HEK293T (cell line): ENCODE results near the gene RTP2.

Experiments
- CTCF ChIA-PET: fragments of 350-600 bp; formaldehyde crosslinking; extraction: SDS; loops from one replicate; lab custom pipeline; 2021; ENCODE audit warnings: antibody characterized with exemption, inconsistent platforms; lab: Yijun Ruan, JAX
- POLR2A ChIA-PET: fragments of 350-600 bp; formaldehyde crosslinking; extraction: SDS; loops from one replicate; lab custom pipeline; 2020; ENCODE audit warnings: antibody characterized with exemption, inconsistent platforms; lab: Yijun Ruan, JAX
- DNase-seq: peaks from one replicate; pipeline ENCODE4 v3.0.0; 2012; ENCODE audit warnings: mixed read lengths; ENCODE audit errors: extremely low spot score
- ARNT ChIP-seq: fragments of 450-650 bp; IDR thresholded peaks from 2 replicates; pipeline ENCODE4 v1.6.1; 2017; ENCODE audit warnings: mild to moderate bottlenecking
- BHLHE40 ChIP-seq: fragments of 450-650 bp; IDR thresholded peaks from 2 replicates; pipeline ENCODE4 v1.6.1; 2016; ENCODE audit warnings: mild to moderate bottlenecking, moderate library complexity, borderline replicate concordance
- CTBP1 ChIP-seq: fragments of 450-650 bp; IDR thresholded peaks from 2 replicates; pipeline ENCODE4 v1.6.1; 2016; ENCODE audit warnings: borderline replicate concordance
- ELF4 ChIP-seq: fragments of 450-650 bp; IDR thresholded peaks from 2 replicates; pipeline ENCODE4 v1.6.1; 2017; ENCODE audit warnings: antibody characterized with exemption
- FOXA1 ChIP-seq: fragments of 450-650 bp; IDR thresholded peaks from 2 replicates; pipeline ENCODE4 v1.6.1; 2016; ENCODE audit warnings: mild to moderate bottlenecking
- FOXK2 ChIP-seq: fragments of 450-650 bp; IDR thresholded peaks from 2 replicates; pipeline ENCODE4 v1.6.1; 2016; ENCODE audit warnings: mild to moderate bottlenecking
- FOXM1 ChIP-seq: fragments of 450-650 bp; IDR thresholded peaks from 2 replicates; pipeline ENCODE4 v1.6.1; 2017; ENCODE audit warnings: mild to moderate bottlenecking, borderline replicate concordance
- HDGF ChIP-seq: fragments of 450-650 bp; IDR thresholded peaks from 2 replicates; pipeline ENCODE4 v1.6.1; 2017; ENCODE audit warnings: antibody characterized with exemption, borderline replicate concordance
- L3MBTL2 ChIP-seq: fragments of 450-650 bp; conservative IDR thresholded peaks from 2 replicates; pipeline ENCODE4 v1.6.1; 2016; ENCODE audit warnings: mild to moderate bottlenecking
- LEF1 ChIP-seq: fragments of 450-650 bp; IDR thresholded peaks from 2 replicates; pipeline ENCODE4 v1.6.1; 2017; ENCODE audit warnings: mild to moderate bottlenecking, borderline replicate concordance
- NFRKB ChIP-seq: fragments of 450-650 bp; IDR thresholded peaks from 2 replicates; pipeline ENCODE4 v1.6.1; 2016; ENCODE audit warnings: mild to moderate bottlenecking, moderate library complexity
- SP1 ChIP-seq: fragments of 450-650 bp; IDR thresholded peaks from 2 replicates; pipeline ENCODE4 v1.6.1; 2017
- SUZ12 ChIP-seq: fragments of 450-650 bp; IDR thresholded peaks from 2 replicates; pipeline ENCODE4 v1.6.1; 2016; ENCODE audit warnings: mild to moderate bottlenecking
- TARDBP ChIP-seq: fragments of 450-650 bp; IDR thresholded peaks from 2 replicates; pipeline ENCODE4 v1.6.1; 2016
- ZNF384 ChIP-seq: fragments of 450-650 bp; IDR thresholded peaks from 2 replicates; pipeline ENCODE4 v1.6.1; 2016
- TF ChIP-seq, protein P1 (sequence below): fragments of 450-650 bp; IDR thresholded peaks from 2 replicates; pipeline ENCODE4 v1.6.1; 2016

The RTP2 gene

DNA sequence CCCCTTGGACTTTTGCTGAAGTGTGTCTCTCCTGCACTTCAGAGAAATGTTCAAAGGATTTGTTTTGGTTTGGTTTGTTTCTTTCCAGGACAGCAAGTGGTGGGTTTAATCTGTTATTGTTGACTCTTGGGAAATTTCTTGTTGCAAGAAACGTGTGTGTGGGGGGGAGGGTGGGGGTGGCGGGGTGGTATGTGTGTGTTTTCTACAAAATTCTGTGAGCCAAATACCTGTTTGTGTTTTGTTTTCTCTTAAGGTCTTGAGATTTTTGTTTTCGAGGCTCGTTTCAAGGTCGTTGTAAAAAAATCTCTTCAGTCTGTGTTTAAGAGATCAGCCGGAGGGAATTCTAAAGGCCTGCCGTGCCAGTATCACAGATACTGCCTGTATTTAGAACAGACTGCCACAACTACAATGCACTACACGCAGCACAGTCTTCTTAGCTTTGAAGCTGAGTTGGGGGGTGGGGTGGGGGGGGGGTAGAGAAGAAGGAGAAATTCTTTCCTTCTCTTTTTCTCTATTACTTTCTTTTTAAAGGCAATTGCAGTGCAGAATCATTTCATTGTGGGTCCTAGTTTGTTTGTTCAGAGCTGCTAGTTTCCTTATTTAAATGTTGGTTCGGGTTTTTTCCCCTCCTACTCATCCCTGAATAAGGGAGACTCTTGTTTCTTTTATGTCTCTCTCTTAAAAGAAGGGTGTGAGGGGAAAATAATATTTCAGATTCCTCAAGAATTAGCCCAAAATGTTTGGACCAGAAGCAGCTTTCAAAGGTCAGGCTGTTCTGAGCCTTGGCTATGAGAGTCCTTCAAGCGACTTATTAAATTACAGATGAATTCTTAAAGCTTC lies 44.3 kb upstream of the RTP2 start:
- TF ChIP-seq FOXK2 = no peak
- TF ChIP-seq HDGF = no peak
- TF ChIP-seq NFRKB = no peak
- no peak for TF ChIP-seq SUZ12
- TF ChIP-seq L3MBTL2 = no peak
- no peak for TF ChIP-seq CTBP1
- no peak for TF ChIP-seq LEF1
- no peak for TF ChIP-seq ARNT
- TF ChIP-seq BHLHE40 = no peak
- no peak for TF ChIP-seq TARDBP
- TF ChIP-seq SP1 = no peak
- ChIA-PET CTCF (interaction anchor here (0.6 to 1.3 kb wide), 6 partner anchors 34 to 1546 kb away, joined by 3 to 5 read pairs (median 3); no protein-coding TSS in a partner anchor), POLR2A (no interaction called here)
- no peak for DNase-seq

DNA sequence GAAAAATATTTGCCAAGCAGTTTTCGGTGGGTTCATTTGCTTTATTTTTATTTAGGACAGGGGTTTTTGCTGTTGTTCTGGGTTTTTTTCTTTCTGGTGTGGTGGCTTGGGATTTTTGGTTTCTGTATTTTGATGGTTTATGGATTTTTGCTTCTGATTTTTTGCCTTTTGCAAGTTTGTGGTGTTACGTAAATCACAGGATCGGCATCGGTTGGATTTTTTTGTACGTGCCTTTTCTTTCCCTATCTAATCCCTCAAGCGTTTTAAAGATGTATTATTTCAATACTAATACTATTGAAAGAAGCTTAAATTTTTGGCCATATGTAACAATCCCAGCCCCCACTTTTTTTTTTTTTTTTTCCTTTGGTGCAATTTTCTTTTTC lies 43.7 kb upstream of the RTP2 start:
- no peak for DNase-seq
- CTCF ChIA-PET = interaction anchor here (0.7 kb wide), 1 partner anchor 1547 kb away, joined by 5 read pairs; no protein-coding TSS in a partner anchor
- peak; percentile 59; the same call in 1 of the 2 replicates for TF ChIP-seq ZNF384
- no peak for TF ChIP-seq NFRKB
- POLR2A ChIA-PET = interaction anchor here (1.4 kb wide), 2 partner anchors 167 to 1202 kb away, joined by 4 to 5 read pairs; no protein-coding TSS in a partner anchor

DNA sequence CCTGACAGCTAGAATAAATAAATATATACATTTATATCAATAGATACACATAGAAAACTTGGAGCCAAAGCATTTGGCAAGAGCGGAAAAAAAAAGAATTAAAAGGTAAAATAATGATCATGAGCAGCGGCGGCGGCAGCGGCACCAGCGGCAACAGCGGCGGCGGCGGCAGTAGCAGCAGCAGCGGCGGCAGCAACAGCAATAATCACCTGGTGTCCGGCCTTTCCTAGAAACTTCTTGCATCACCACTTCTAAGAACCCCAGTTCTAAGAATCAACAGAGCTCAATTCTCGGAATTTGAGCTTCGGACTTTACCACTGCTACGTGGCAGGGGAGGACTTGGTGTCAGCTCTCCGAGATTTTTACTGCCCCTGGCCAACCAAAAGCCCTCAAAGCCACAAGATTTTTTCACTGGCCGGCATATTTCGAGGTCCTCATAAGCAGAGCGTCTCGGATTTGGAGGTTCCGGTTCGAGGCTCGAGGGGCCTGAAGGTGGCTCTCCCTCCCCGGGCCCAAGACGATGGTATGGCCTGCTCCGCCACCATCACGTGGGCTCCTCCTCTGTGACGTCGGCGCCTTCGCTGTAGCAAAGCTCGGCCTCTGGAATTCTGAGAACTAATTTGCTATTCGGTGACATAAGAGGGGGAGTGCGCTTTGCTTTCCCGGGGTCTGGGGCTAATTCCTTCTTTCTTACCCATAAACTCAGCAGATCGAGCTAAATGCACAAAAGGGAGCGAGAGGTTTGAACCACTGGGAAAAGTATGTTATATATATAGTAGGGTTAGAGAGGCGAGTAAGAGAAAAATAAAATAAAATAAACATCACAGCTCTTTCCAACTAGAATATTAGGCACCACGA lies 43.1 kb upstream of the RTP2 start, which contains the start of gene BCL6:
Gene BCL6, minus strand, starts transcription at position 268 of the 858 bp plus-strand sequence. CDS start 11,775 bp downstream, outside the sequence.
- ChIA-PET POLR2A (interaction anchor here (0.7 to 1.4 kb wide), 4 partner anchors 167 to 1203 kb away, joined by 3 to 5 read pairs (median 4); no protein-coding TSS in a partner anchor), CTCF (interaction anchor here (0.6 to 0.7 kb wide), 4 partner anchors 10 to 1547 kb away, joined by 3 to 5 read pairs (median 4); no protein-coding TSS in a partner anchor)
- peak; percentile 66 for DNase-seq
- TF ChIP-seq LEF1 = no peak
- peak; percentile 25; the same call in 1 of the 2 replicates for TF ChIP-seq FOXM1
- peak; percentile 94 for TF ChIP-seq BHLHE40

DNA sequence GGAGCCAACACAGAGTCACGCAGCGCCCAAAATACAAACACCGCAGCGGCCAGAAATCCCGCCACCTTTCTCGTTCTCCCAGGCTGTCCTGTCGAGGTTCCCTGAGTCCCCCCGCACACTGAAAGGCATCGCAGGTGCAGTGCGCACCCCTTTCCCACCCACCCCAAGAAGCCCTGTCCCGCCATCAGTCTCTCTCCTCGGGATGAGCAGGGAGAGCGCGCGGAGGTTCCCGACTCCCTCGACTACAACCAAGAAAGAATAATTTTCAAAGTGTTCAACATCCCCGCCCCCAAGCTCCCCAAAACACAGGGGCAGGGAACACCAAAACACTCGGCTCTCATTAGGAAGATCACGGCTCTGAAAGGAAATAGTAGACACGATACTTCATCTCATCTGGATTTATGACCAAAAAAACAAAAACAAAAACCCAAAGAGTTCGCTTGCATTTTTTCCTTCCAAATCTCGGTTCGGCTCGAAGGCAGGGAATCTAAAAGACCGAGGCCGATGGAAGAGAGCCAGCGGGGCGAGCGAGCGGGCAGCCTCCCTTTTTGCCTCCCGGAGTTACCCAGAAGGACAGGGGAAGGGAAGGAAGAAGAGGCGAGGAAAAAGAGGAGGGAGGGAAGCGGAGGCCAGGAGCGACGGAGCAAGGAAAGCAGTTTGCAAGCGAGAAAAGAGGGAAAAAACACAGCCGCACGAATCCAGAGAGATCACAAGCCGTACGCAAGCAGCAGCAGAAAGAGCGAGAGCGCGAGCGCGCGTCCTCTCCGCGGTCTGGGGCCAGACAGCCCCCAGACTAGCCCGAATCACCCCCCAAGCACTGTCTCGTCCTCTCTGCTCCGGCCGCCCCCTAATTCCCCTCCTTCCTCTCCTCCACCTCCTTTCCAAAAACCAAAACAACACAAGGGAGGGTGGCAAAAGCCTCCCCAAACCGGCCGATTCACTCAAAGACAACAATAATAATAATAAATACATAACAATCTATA lies 42.1 kb upstream of the RTP2 start:
- no peak for DNase-seq
- CTCF ChIA-PET = interaction anchor here (0.6 to 2.5 kb wide), 3 partner anchors 1207 to 1211 kb away, joined by 3 to 23 read pairs (median 3); no protein-coding TSS in a partner anchor
- TF ChIP-seq ELF4 = no peak
- TF ChIP-seq BHLHE40 = no peak
- TF ChIP-seq FOXM1 = no peak
- TF ChIP-seq HDGF = no peak
- no peak for TF ChIP-seq ZNF384
- TF ChIP-seq FOXK2 = no peak
- no peak for TF ChIP-seq TARDBP
- no peak for TF ChIP-seq CTBP1
- no peak; the same call in 1 of the 2 replicates for TF ChIP-seq L3MBTL2
- no peak for TF ChIP-seq LEF1
- TF ChIP-seq SP1 = no peak
- no peak for TF ChIP-seq NFRKB
- TF ChIP-seq, protein P1, sequence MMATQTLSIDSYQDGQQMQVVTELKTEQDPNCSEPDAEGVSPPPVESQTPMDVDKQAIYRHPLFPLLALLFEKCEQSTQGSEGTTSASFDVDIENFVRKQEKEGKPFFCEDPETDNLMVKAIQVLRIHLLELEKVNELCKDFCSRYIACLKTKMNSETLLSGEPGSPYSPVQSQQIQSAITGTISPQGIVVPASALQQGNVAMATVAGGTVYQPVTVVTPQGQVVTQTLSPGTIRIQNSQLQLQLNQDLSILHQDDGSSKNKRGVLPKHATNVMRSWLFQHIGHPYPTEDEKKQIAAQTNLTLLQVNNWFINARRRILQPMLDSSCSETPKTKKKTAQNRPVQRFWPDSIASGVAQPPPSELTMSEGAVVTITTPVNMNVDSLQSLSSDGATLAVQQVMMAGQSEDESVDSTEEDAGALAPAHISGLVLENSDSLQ = no peak
- POLR2A ChIA-PET = interaction anchor here (1.0 to 1.4 kb wide), 3 partner anchors 168 to 1203 kb away, joined by 3 to 5 read pairs (median 4); no protein-coding TSS in a partner anchor

DNA sequence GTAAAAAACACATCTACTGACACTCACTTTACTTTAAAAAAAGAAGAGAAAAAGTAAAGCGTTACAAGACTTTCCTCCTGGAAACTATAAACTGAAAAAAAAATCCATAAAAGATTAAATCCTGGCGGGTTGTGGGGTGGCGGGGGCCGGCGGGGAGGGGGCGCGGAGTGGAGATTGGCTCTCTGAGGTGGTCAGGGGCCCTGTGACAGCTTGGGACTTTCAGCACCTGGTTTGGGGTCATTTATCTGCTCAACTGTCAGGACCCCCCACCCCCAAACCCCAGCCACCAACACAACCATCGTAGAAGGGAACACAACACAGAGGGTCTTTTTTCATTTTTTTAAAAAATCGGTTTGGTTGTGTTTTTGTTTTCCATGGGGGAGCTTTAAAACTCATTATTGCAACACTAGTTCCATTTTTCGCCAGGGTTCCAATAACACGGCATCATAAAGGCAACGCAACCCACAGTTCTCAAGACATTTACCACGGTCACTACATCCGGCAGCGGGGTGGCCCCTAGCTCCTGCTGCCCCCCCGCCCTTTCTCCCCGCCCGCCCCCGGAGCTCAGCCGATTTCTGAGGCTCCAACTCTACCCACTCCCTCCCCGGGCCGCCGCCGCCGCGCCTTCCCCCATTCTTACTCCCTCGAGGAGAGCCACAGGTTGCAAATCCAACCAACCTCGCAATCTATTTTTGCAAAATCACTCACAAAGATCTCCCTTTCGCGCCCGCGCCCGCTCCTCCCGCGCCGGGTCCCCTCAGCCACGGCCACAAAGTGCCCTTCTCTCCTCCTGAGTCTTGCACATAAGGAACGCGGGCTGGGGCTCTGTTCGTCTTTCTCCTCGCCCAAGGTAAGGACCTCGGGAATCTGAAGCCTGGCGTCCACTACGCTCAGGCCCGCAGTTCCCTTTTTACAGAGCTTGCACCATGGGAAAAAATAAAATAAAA lies 41.1 kb upstream of the RTP2 start:
- DNase-seq = no peak
- CTCF ChIA-PET = interaction anchor here (1.0 to 2.5 kb wide), 2 partner anchors 1208 to 1211 kb away, joined by 3 to 23 read pairs; no protein-coding TSS in a partner anchor
- TF ChIP-seq ZNF384 (no peak), TARDBP (no peak), FOXK2 (no peak), SP1 (no peak), CTBP1 (no peak), ELF4 (no peak), LEF1 (no peak), HDGF (no peak), L3MBTL2 (no peak), SUZ12 (no peak), BHLHE40 (no peak), FOXA1 (no peak), ARNT (no peak), FOXM1 (no peak), NFRKB (no peak)
- TF ChIP-seq, protein P1 = no peak
- POLR2A ChIA-PET = no interaction called here
